NCI-H1694 treated with DMSO at 0.1 percent for 48 hours (cell line): ENCODE data around the gene AAMP.
"Not testable (repeated sequence)": the region's sequence is repeated elsewhere in the genome, so short reads cannot be mapped to it uniquely, and the experiment has no call there.

Source experiments
- DNase-seq: peaks from one replicate; lab custom pipeline; 2025; lab: John Stamatoyannopoulos, UW

Gene AAMP, protein sequence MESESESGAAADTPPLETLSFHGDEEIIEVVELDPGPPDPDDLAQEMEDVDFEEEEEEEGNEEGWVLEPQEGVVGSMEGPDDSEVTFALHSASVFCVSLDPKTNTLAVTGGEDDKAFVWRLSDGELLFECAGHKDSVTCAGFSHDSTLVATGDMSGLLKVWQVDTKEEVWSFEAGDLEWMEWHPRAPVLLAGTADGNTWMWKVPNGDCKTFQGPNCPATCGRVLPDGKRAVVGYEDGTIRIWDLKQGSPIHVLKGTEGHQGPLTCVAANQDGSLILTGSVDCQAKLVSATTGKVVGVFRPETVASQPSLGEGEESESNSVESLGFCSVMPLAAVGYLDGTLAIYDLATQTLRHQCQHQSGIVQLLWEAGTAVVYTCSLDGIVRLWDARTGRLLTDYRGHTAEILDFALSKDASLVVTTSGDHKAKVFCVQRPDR

DNA sequence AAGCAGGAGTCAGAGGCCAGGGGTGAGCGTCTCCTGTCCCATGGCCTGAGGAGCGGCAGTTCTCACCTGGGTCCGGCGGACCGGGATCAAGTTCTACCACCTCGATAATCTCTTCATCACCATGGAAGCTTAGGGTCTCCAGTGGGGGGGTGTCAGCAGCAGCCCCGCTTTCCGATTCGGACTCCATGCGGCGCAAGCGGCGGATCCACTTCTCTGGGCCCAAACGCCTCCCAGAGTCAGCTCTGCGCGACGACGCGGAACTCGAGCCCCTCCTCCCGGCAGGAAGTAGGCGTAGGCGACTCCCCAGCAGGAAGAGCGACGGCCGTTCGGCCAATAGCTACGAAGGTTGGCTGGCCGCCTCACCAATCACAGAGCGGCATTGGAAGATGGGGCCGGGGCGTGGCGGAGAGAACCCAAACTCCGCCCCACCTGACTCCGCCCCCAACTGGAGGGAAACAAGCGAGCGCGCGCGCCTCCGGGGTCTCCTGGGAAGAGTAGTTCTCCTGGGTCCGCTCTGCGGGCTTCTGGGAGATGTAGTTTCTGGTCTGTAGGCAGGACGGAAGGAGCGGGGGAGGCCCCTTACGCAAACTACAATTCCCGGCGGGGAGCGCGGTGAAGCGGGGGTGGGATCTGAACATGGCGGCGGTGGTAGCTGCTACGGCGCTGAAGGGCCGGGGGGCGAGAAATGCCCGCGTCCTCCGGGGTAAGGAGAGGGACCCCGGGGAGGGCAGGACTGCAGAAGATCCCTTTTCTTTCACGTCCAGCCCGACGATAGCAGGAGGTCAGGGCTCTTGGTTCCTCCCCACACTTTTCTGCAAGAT lies at the start of gene AAMP, which contains the start of gene PNKD:
Gene AAMP, minus strand, starts transcription at position 238 of the 821 bp plus-strand sequence. Its CDS starts 51 bp downstream, at position 187.
Gene PNKD, plus strand, starts transcription at position 620 of the 821 bp plus-strand sequence. Its CDS starts 17 bp downstream, at position 637.
- DNase-seq, result peak; percentile 99

DNA sequence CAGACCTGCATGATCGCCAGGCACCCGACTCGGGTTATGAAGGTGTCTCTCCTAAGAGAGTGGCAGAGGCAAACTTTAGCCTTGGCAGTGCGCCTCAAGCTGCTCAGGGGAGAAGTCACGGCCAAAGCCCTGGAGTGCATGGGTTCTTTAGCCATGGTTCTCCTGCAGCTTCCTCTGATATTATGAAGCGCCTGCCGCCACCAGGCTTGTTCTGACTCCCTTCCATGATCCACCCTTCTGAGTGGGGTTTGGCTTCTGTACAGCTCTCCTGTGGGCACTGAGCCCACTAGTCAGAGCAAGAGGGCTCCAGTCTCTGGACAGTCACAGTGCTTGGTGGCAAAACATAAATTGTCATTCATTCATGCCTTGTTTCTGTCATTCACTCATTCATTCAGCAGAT lies 48.3 kb upstream of the AAMP start:
- DNase-seq, result no peak

DNA sequence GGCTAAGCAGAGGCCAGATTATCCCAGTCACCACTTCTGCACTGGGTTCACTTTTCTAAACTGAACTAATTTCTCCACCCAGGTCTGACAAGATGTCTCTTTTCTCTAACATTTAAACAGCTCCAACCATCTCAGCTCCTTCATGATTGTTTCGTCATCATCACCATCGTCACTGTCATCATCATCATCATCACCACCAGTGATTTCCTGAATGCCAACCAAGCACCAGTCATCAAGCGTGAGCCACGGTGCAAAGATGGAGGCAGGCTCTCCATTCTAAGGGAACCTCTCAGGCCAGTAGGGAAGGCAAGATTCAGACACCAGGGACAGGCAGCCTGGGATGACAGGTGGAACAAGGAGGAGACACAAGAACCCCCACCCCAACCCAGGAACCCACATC lies 47.9 kb upstream of the AAMP start:
- no peak for DNase-seq

DNA sequence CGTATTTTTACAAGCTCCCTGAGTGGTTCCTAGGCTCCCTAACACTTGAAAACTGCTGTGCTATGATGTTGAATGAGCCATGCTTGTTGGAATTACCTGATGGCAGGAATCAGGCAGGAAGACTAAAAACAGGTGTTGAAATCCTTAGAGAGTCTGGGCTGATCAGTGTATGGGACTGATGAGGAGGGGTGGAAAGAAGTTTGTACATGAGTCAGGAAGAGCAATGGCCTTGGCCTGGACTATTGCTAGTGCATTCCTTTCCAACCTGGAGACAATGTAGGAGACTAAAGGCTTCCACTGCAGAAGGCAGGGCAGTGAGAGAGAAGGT lies 47.3 kb upstream of the AAMP start:
- no peak for DNase-seq

DNA sequence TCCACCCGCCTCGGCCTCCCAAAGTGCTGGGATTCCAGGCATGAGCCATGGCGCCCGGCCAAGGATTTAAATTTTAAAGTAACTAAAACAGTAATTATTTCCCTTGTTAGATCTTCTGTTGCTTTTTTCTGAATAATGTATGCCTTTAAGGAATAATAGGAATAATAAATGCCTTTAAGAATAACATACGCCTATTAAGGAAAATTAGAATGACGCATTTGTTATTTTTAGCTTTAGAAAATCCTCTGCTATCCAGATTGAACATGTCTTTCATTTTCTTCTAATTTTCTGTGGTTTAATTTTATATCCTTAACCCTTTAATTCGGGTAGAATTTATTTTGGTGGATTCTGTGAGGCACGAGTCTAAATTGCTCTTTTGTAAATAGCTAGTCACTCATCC lies 45.5 kb upstream of the AAMP start:
- DNase-seq, result no peak

DNA sequence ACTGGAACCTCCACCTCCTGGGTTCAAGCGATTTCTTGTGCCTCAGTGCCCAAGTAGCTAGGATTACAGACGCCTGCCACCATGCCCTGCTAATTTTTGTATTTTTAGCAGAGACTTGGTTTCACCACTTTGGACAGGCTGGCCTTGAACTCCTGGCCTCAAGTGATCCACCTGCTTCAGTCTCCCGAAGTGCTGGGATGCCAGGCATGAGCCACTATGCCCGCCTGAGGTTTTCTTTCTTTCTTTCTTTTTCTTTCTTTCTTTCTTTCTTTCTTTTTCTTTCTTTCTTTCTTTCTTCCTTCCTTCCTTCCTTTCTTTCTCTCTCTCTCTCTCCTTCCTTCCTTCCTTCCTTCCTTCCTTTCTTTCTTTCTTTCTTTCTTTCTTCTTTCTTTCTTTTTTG lies 44.8 kb upstream of the AAMP start:
- DNase-seq, result not testable (repeated sequence)

DNA sequence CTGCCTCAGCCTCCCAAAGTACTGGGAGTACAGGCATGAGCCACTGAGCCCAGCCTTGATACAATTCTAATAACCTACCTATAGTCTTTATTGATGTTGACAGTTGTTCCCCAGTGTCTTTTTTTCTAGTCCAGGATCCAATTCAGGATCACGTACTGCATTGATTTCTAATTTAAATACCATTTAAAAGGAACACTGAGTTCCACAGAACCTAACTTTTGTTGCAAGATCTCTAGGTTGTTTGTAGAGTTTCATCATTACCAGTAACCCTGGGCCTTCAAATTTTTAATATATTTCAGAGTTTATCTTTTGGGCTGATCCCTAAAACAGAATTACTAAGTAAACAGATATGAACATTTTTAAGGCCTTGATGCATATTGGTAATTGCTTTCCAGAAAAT lies 43.4 kb upstream of the AAMP start:
- no peak for DNase-seq

DNA sequence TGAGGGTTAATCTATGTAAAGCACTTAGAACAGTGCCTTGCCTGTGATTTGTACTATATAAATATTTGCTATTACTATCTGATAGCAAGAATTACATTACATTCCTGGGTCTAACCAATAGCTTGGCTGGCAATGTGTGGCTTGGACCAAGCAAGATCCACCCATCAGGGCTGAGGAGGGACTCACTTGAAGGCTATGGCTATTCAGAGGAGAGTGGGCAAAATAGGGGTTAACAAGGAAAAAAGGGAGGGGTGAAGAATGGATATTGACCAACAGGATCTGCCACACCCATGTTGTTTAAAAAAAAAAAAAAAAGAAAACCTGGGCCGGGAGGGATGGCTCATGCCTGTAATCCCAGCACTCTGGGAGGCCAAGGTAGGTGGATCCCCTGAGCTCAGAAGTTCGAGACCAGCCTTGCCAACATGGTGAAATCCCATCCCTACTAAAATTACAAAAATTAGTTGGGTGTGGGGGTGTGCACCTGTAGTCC lies 42.4 kb upstream of the AAMP start:
- no peak for DNase-seq

DNA sequence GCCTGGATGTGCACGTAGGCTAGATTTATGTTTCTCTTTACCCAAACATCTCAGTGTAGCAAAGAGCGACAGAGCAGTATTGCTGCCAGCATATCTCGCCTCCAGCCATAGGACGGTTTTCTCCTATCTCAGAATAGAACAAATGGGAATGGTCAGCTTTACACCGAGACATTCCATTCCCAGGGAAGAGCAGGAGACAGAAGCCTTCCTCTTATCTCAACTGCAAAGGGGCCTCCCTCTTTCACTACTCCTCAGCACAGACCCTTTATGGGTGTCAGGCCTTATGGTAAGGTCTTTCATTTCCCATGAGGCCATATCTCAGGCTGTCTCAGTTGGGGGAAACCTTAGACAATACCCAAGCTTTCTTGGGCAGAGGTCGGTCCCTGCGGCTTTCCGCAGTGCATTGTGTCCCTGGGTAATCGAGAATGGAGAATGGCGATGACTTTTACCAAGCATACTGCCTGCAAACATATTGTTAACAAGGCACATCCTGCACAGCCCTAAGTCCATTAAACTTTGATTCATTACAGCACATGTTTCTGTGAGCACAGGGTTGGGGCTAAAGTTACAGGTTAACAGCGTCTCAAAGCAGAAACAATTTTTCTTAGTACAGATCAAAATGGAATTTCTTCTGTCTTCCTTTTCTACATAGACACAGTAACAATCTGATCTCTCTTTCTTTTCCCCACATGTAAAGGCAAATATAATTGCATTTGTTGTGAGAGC lies 41.8 kb upstream of the AAMP start:
- DNase-seq, result not testable (repeated sequence)

DNA sequence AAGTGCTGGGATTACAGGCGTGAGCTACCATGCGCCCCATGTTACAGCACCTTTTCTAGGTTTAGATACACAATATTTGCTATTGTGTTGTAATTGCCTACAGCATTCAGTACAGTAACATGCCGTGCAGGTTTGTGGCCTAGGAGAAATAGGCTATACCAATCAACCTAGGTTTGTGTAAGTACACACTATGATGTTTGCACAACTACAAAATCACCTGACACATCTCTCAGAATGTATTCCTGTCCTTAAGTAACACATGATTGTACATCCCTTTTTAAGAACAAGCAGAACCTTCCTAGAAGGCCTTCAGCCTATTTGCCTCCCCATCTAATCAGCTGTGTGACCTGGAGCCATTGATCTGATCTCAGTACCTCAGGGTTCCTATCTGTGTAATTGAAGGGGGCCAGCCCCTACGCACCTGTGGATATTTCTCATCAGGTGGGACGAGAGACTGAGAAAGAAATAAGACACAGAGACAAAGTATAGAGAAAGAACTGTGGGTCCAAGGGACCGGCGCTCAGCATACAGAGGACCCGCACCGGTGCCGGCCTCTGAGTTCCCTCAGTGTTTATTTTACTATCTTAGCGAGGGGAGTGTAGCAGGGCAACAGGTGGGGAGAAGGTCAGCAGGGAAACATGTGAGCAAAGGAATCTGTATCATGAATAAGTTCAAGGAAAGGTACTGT lies 41.1 kb upstream of the AAMP start:
- no peak for DNase-seq

DNA sequence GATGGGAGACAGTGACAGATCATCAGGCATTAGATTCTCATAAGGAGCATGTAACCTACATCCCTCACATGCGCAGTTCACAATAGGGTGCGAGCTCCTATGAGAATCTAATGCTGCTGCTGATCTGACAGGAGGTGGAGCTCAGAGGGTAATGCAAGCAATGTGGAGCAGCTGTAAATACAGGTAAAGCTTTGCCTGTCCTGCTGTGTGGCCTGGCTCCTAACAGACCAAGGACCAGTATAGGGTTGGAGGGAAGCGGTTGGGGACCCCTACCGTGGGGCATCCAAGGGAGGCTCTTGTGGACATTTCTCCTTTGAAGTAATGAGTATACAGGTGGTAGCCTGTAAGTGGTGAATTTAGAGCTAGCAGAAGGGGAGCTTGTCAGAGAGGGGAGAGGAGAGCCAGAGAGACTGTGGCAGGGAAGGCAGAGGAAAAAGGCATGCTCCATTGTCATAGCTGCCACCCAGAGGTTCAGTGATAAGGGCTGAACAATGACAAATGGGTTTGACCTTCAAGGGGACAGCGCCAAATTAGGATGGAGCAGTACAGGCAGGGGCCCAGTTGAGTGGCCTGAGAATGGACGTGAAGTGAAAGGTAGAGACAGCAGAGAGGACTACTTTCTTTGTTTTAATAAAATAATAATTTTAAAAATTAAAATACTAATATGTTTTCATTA lies 37.6 kb upstream of the AAMP start:
- no peak for DNase-seq

DNA sequence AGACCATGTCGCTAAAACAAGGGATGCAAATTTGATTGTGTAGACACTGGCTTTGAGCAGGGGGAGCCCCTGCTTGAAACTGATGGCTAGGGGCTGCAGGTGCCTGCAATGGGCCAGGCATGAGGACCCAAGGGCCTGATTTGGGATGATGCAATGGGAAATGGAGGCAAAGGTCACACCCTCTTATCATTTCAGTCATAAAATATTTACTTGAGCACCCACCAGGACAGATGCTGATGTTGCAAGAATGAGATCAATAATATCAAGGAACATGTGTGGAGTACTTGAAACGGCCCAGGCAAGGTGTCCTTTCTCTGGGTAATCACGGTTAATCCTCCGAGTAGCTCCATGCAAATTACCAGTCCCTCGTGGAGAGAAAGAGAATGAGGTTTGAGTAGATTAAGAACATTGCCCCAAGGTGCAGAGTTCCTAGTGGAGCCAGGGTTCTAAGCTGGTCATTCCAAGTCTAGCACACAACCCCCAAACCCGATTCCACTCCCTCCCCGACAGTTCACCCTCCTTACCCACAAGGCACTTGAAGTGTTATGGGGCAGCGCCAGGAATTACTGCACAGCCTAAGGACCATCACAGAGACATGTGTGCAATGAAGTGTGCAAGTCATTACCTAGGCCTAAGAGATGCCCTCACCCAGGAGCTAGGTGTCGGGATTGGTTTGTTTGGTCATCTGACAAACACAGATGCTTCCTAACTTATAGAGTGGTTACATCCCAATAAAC lies 36.4 kb upstream of the AAMP start:
- no peak for DNase-seq

DNA sequence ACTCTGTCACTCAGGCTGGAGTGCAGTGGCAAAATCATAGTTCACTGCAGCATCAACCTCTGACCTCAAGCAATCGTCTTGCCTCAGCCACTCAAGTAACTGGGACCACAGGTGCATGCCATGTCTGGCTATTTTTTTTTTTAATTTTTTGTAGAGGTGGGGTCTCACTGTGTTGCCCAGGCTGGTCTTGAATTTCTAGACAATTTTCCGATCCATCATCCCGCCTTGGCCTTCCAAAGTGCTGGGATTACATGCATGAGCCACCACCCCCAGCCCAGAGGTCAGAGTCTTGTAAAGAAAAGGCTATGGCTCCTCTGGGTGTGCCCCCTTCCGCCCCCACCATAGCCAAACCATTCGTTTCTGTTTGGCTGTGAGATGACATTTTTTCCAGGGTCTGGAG lies 35.4 kb upstream of the AAMP start:
- no peak for DNase-seq

DNA sequence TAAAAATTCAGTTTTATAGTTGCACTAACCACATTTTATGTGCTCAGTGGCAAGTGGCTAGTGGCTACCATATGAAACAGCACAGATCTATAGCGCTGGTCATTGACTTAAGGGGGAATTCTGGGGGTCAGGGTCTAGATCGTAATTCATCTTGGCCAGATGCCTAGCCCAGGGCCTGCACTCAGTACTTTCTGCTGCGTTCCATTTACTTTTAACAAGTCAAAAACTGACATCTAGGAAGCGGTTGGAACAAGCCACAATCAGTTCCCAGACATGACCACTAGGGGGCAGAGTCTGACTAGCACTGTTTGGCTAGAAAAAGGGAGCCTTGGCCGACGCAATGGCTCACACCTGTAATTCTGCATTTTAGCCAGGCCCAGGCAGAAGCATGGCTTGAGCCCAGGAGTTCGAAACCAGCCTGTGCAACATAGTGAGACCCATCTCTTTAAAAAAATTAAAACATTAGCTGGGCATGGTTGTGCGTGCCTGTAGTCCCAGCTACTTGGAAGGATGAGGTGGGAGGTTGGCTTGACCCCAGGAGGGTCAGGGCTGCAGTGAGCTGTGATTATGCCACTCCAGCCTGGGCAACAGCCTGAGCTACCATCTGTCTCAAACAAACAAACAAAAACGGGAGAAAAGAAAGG lies 31.4 kb upstream of the AAMP start:
- DNase-seq, result peak; percentile 87

DNA sequence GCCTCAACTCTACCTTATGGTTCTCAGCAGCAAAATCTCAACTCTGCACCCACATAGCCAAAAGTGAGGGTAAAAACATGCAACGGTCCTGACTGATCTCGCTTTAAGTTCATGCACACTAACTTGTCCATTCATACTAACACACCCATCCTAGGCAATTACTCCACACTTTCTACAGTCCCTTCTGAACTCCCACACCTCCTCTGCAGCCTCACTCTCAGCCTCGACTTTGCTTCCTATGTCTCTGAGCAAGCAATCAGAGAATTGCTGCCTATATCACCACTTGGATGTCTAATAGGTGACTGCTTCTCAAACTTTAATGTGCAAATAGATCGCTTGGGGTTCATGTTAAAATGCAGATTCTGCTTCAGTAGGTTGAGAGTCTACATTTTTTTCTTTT lies 30.2 kb upstream of the AAMP start:
- no peak for DNase-seq

DNA sequence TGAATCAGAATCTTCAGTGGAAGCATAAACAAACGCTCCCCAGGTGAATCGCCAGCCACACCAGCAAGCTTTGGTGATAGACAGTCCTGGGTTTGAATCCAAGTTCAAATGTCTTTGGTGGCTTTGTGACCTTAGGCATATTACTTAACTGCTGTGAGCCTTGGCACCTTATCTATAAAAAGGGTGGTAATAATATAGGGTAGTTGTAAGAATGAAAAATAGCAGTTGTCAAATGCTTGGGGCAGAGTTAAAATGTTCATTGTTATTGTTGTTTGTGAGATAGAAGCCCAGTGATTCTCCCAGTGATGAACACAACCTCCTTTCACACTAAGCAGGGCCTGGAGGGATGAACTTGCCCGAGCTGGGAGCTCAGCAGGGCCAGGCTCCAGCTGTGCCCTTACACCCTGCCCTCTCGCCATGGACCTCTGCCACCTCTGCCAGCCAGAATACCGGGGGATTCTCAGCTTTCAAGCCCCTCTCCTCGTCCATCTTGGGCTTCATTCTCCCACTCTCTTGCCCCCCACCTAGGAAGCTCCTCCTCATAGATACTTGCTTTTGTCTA lies 28.5 kb upstream of the AAMP start:
- no peak for DNase-seq

DNA sequence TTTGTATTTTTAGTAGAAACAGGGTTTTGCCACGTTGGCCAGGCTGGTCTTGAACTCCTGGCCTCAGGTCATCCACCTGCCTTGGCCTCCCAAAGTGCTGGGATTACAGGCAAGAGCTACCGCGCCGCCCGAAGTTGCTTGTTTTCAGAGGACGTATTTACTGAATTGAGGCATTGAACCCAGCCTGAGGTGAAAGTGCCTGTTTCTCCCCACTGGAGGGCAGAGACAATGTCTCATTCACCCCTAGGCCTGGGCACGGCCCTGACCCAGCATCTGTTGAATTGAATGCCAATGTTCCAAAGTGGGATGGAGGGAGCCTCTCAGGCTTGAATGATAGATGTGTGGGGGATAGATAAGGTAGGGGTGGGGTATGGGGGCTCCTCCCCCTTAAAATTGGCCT lies 26.9 kb upstream of the AAMP start:
- no peak for DNase-seq

DNA sequence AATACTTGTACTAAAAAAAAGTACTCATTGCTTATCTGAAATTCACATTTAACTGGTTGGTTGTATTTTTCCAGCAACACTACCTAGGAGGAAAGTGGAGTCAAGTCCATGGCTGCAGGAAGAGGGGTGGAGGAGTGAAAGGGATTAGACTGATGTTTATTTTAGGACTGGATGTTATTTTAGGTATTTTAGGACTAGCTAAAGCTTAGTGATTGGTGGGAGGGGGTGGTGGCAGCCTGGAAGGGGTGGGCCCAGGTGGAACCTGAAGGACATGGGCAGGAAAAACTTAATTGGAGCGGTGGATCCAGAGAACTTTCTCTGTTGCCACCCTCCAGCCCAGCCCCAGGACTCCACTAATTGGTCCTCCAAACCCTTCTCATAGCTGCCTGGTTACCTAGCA lies 26.3 kb upstream of the AAMP start:
- DNase-seq, result no peak

DNA sequence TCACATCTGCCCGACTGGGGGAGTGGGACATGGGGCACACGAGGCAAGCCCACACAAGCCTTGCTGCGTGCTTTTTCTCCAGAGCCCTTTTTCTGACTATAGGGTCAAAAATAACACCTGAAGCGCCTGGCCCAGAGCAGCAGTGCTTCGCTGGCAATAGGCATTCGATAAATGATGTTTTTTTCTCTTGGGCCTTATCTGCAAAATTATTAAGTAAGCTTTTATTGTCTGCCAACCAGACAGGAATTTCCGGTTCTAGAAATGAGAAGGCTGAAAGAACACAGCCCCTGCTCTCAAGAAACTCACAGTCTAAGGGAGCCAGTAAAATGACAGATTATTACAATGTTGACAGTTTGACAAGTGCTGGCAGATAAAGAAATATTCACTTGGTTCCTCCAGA lies 25.1 kb upstream of the AAMP start:
- DNase-seq, result no peak
